ENCODE measurements around the gene NOS2. TPM values are rescaled to one million over a fixed set of nuclear protein-coding genes. Genes with fewer than 3 reads are reported as not detected.

Gene NOS2
- total RNA-seq, 1 experiment from 2014 or later, result 0.67 TPM

DNA sequence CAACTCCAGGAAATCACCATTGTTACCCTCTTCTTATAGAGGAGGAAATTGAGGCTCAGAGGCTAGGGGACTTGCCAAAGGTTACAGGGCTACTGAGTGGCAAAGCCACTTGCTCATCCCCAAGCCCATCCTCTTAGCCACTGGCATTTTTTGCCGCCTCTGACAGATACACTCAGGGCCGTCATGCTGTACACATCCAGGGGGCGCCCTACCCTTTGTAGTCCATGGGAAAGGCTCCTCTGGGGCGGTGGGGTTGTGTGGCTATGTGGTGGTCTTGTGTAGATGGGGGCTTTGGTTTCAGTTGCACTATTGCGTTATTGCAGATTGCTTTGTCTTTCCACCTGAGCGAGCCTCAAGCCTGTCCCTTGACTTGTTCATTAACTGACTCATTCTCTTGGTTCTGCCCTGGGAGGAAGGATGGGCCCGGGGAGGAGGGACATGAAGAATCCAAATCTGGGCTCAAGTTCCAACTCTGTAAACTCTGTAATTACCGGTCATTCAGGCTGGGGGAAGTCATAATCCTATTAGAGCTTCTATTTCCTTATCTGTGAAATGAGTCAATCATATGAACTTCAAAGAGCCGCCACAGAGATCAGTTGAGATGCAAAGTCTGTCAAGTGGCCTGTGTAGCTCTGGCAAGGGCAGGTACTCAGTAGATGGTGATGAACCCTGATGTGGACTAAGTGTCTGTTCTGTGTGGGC is 2.8 kb downstream of the NOS2 start:
- no peaks in the 10 kb centered on the region for H3K36me3 ChIP-seq (ENCODE audit: insufficient read depth, low read length, poor library complexity, severe bottlenecking)
- intact Hi-C loops (cut with micrococcal nuclease; ENCODE audit: unreplicated experiment), result loop anchor here (5.0 kb wide), 1 partner anchor 690 kb away; no protein-coding TSS in a partner anchor
- peaks cover 18% of the 10 kb centered on the region for H3K27me3 ChIP-seq (replicated peaks; ENCODE audit: insufficient read depth, low read depth, low read length, poor library complexity)
- CTCF ChIA-PET, result no interaction called here
- H3K4me1 ChIP-seq (ENCODE audit: insufficient read depth, low read length, poor library complexity, severe bottlenecking), result peaks cover 6% of the 10 kb centered on the region
- no peak for DNase-seq (ENCODE audit: low spot score)
- POLR2A ChIA-PET (ENCODE audit: low non-redundant PET), result no interaction called here
- no peak overlapping the region for H3K27ac ChIP-seq (ENCODE audit: low read depth, low read length, poor library complexity, severe bottlenecking)
- TF ChIP-seq, protein P1, sequence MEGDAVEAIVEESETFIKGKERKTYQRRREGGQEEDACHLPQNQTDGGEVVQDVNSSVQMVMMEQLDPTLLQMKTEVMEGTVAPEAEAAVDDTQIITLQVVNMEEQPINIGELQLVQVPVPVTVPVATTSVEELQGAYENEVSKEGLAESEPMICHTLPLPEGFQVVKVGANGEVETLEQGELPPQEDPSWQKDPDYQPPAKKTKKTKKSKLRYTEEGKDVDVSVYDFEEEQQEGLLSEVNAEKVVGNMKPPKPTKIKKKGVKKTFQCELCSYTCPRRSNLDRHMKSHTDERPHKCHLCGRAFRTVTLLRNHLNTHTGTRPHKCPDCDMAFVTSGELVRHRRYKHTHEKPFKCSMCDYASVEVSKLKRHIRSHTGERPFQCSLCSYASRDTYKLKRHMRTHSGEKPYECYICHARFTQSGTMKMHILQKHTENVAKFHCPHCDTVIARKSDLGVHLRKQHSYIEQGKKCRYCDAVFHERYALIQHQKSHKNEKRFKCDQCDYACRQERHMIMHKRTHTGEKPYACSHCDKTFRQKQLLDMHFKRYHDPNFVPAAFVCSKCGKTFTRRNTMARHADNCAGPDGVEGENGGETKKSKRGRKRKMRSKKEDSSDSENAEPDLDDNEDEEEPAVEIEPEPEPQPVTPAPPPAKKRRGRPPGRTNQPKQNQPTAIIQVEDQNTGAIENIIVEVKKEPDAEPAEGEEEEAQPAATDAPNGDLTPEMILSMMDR (conservative IDR thresholded peaks at IDR 0.05; ENCODE audit: low read depth, low read length), result peak; percentile 46
- TF ChIP-seq EZH2 (IDR thresholded peaks at IDR 0.05; ENCODE audit: borderline replicate concordance, low read depth, low read length, poor library complexity, severe bottlenecking), result no peak
- H3K9me3 ChIP-seq (ENCODE audit: low read depth, low read length, poor library complexity, severe bottlenecking), result no peaks in the 10 kb centered on the region
- BruUV-seq (replicated peaks), result no TSS peak
- no peak overlapping the region for H3K4me3 ChIP-seq (ENCODE audit: low read depth, low read length, poor library complexity, severe bottlenecking)

DNA sequence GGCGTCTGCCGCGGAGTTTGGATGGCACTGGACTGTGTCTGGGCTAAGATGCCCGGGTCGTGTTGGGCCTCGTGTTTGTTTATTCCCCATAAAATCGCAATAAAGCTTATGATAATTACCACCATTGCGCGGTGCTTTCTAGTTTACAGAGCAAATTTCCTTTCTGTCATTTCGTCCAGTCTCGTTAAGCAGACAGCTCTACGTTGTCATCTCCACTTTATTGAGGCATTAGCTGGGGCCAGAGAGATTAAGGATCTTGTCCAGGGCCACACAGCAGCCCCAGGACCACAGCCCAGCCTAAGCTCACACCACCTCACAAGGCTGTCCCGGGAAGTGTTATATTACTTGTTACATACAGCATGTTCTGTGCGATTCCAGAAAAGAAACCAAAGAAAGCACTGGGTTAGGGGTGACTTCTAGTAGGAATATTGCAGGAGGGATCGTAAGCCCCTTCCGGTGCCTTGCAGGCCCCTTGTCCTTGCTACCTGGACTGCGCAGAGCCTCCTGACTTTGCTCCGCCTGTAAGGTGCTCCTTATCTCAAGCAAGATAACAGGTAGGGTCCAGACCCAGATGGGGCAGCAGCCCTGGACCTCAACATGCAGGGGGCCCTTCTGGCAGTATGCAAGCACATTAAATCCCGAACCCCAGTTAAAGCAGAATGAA is 6.3 kb downstream of the NOS2 start:
- intact Hi-C loops (cut with micrococcal nuclease; ENCODE audit: unreplicated experiment), result no loop called here
- H3K36me3 ChIP-seq (ENCODE audit: insufficient read depth, low read length, poor library complexity, severe bottlenecking), result no peaks in the 10 kb centered on the region
- POLR2A ChIA-PET (ENCODE audit: low non-redundant PET), result no interaction called here
- no TSS peak for BruUV-seq (replicated peaks)
- peaks cover 6% of the 10 kb centered on the region for H3K4me1 ChIP-seq (ENCODE audit: insufficient read depth, low read length, poor library complexity, severe bottlenecking)
- DNase-seq (ENCODE audit: low spot score), result no peak
- TF ChIP-seq, protein P1 (conservative IDR thresholded peaks at IDR 0.05; ENCODE audit: low read depth, low read length), result no peak
- TF ChIP-seq EZH2 (IDR thresholded peaks at IDR 0.05; ENCODE audit: borderline replicate concordance, low read depth, low read length, poor library complexity, severe bottlenecking), result no peak
- CTCF ChIA-PET, result interaction anchor here (1.0 kb wide), 1 partner anchor 11 kb away, joined by 5 read pairs; no protein-coding TSS in a partner anchor
- no peak overlapping the region for H3K27ac ChIP-seq (ENCODE audit: low read depth, low read length, poor library complexity, severe bottlenecking)
- no peaks in the 10 kb centered on the region for H3K9me3 ChIP-seq (ENCODE audit: low read depth, low read length, poor library complexity, severe bottlenecking)
- H3K27me3 ChIP-seq (replicated peaks; ENCODE audit: insufficient read depth, low read depth, low read length, poor library complexity), result peaks cover 18% of the 10 kb centered on the region
- peak overlapping the region; percentile 14 for H3K4me3 ChIP-seq (ENCODE audit: low read depth, low read length, poor library complexity, severe bottlenecking)

DNA sequence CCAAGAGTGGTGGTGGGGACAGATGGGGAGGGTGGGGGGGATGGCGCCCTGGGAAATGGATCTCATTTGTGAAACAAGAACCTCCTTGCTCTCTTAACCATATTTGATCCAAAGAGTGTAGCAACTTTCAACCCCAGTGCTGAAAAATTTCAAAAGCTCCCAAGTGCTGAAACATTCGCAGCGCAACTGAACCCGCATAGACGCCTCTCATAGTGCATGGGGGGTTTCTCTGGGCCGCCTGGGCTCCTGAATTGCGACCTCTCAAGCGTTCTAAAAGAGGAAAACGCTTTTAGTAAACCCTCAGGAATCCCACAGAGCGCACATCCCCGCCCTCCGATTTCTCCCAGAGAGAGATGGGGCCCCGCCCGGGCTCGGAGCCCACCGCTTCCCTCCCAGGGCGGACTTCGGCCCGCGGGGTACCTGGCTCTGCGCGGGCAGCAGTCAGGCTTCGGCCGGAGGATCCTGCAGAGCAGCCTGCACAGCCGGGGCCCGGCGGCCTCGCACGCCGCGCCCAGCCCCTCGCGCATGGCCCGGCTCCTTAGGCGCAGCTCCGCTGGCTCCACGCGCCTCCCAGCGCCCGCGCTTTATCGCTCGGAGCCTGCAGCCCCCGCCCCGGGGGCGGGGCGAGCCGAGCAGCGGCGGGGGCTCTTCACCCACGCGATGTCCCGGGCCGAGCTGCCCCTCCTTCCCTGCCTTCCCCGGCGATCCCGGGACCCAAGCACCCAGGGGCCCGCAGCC is 7.0 kb downstream of the NOS2 start:
- CTCF ChIA-PET, result interaction anchor here (1.0 kb wide), 1 partner anchor 12 kb away, joined by 5 read pairs; no protein-coding TSS in a partner anchor
- intact Hi-C loops (cut with micrococcal nuclease; ENCODE audit: unreplicated experiment), result no loop called here
- POLR2A ChIA-PET (ENCODE audit: low non-redundant PET), result no interaction called here
- no peak overlapping the region for H3K27ac ChIP-seq (ENCODE audit: low read depth, low read length, poor library complexity, severe bottlenecking)
- BruUV-seq (replicated peaks), result no TSS peak
- peaks cover 18% of the 10 kb centered on the region for H3K27me3 ChIP-seq (replicated peaks; ENCODE audit: insufficient read depth, low read depth, low read length, poor library complexity)
- H3K9me3 ChIP-seq (ENCODE audit: low read depth, low read length, poor library complexity, severe bottlenecking), result no peaks in the 10 kb centered on the region
- TF ChIP-seq, protein P1 (conservative IDR thresholded peaks at IDR 0.05; ENCODE audit: low read depth, low read length), result no peak
- TF ChIP-seq EZH2 (IDR thresholded peaks at IDR 0.05; ENCODE audit: borderline replicate concordance, low read depth, low read length, poor library complexity, severe bottlenecking), result peak; percentile 29
- no peaks in the 10 kb centered on the region for H3K36me3 ChIP-seq (ENCODE audit: insufficient read depth, low read length, poor library complexity, severe bottlenecking)
- peak; percentile 51 for DNase-seq (ENCODE audit: low spot score)
- H3K4me1 ChIP-seq (ENCODE audit: insufficient read depth, low read length, poor library complexity, severe bottlenecking), result peaks cover 6% of the 10 kb centered on the region
- peak overlapping the region; percentile 14 for H3K4me3 ChIP-seq (ENCODE audit: low read depth, low read length, poor library complexity, severe bottlenecking)

All from A673 (cell line).